ENCODE results near the gene AKT3.

DNA sequence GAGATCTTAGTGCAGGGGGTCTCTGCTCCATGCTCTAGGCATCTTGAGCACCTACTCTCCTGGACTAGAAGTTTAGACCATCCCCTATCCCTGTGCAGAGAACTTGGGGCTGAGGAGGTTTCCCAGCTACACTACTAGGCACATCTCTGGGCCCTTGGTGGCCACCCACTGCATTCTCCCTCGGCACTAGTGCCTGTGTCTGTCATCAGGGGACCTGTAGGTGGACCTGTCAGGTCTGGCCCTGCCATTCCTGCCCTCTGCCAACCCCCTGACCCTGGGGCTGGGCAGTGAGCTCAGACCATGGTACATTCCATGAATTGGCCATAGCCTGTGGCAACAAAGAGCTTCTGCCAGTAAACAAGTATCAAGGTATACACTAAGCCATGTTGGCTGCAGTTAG is 269.1 kb downstream of the AKT3 start:
- TF ChIP-seq, protein P1, sequence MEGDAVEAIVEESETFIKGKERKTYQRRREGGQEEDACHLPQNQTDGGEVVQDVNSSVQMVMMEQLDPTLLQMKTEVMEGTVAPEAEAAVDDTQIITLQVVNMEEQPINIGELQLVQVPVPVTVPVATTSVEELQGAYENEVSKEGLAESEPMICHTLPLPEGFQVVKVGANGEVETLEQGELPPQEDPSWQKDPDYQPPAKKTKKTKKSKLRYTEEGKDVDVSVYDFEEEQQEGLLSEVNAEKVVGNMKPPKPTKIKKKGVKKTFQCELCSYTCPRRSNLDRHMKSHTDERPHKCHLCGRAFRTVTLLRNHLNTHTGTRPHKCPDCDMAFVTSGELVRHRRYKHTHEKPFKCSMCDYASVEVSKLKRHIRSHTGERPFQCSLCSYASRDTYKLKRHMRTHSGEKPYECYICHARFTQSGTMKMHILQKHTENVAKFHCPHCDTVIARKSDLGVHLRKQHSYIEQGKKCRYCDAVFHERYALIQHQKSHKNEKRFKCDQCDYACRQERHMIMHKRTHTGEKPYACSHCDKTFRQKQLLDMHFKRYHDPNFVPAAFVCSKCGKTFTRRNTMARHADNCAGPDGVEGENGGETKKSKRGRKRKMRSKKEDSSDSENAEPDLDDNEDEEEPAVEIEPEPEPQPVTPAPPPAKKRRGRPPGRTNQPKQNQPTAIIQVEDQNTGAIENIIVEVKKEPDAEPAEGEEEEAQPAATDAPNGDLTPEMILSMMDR (conservative IDR thresholded peaks at IDR 0.05), result no peak
- no peak for TF ChIP-seq ZFX (IDR thresholded peaks at IDR 0.05)

Data from C4-2B (cell line).